ENCODE results near the gene AOPEP.

- TF ChIP-seq CTCF (IDR thresholded peaks at IDR 0.05) (no peak), POLR2A (IDR thresholded peaks at IDR 0.05) (no peak)
Measured at GRCh38 chr9:94894094-94894699, 167.7 kb downstream of the AOPEP start.

Measured in thyroid gland (tissue), 4 donors.